SH-SY5Y (cell line): ENCODE results near the gene CSH2.

ENCODE experiments used
- GATA2 ChIP-seq: IDR thresholded peaks from 2 replicates; pipeline ENCODE4 v1.6.1; 2011; ENCODE audit warnings: mild to moderate bottlenecking, low read depth, low read length
- GATA3 ChIP-seq: IDR thresholded peaks from 2 replicates; pipeline ENCODE4 v1.6.1; 2011; ENCODE audit warnings: low read depth, mild to moderate bottlenecking, low read length, moderate library complexity

DNA sequence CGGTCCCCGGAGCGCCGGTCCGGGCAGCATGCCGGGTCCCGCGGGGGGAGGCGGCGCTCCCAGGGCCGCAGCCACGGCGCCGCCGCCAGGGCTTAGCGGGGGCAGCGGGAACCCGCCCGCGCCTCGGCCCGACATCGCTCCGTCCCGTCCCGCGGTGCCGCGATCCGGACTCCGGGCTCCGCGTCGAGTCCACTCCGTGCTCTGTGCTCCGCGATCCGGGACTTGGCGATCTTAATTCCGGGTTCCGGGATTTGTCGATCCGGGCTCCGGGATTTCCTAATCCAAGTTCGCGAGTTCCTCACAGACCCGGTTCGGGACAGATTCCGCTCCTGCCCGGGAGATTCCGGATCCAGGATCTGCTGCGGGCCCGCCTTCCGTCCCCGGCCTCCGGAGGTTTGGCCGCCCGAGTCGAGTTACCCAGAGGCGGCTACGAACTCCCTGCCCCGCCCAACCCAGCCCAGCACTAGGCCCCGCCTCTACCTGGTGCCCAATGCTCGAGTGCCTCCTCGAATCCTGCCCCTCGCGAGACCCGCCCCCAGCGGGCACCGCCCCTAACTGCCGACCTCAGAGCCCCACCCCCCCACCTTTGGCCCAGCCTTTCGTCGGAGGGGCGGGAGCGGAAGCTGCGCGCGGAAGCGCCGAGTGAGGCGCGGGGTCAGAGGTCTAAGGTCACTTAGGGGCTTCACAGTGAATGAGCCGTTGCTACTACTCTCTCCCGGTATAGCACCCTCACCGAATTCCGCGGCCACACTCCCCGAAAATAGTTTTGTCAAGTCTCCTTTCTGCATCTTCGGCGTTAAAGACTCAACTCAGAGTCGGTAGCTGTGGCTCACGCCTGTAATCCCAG is 30.7 kb downstream of the CSH2 start, which contains the start of gene SMARCD2:
- TF ChIP-seq GATA2 (peak; percentile 34), GATA3 (no peak)
